Fibroblast of lung (primary cell): Measurements from ENCODE around the gene SVBP. TPM values are rescaled to one million over a fixed set of nuclear protein-coding genes. Genes with fewer than 3 reads are reported as not detected.
A peak's percentile ranks its signal among the peaks of the same experiment; 100 is the strongest.

ENCODE experiments used
- DNase-seq, 2 donors: peaks; one replicate each; pipeline versions ENCODE4 v3.0.0 to v3.0.0-alpha.2; 2010; ENCODE audit warnings: low read depth in 2 of 2
- H2AFZ ChIP-seq: 2 replicates; pipeline ENCODE4 v1.5.1; 2012; ENCODE audit warnings: low read length, control low read depth, inconsistent platforms
- H3K27ac ChIP-seq: 2 replicates; pipeline ENCODE4 v1.5.1; 2011; ENCODE audit warnings: low read length, control low read depth; ENCODE audit not compliant: insufficient read depth
- H3K27me3 ChIP-seq: 2 replicates; pipeline ENCODE4 v1.5.1; 2011; ENCODE audit warnings: mild to moderate bottlenecking, low read length; ENCODE audit not compliant: control insufficient read depth, insufficient read depth
- H3K36me3 ChIP-seq: 2 replicates; pipeline ENCODE4 v1.5.1; 2011; ENCODE audit warnings: low read length; ENCODE audit not compliant: control insufficient read depth, insufficient read depth
- H3K4me1 ChIP-seq: 2 replicates; pipeline ENCODE4 v1.5.1; 2011; ENCODE audit warnings: low read length; ENCODE audit not compliant: control insufficient read depth, insufficient read depth; ENCODE audit errors: extremely low read depth
- H3K4me2 ChIP-seq: 2 replicates; pipeline ENCODE4 v1.5.1; 2011; ENCODE audit warnings: low read length, control low read depth; ENCODE audit not compliant: insufficient read depth; ENCODE audit errors: extremely low read depth
- H3K4me3 ChIP-seq, 4 experiments: fragments of 200-600 bp in 1 of 4; sonication (generic) in 1 of 4; replicated peaks in 1 of 4; 2 replicates each; pipeline ENCODE4 v1.5.1; 2011 to 2016; ENCODE audit warnings: low read length in 4 of 4, low read depth in 3 of 4, mild to moderate bottlenecking in 3 of 4, control low read depth in 2 of 4, inconsistent platforms in 1 of 4, mixed read lengths in 1 of 4; ENCODE audit not compliant: insufficient read depth in 1 of 4; ENCODE audit errors: control extremely low read depth in 1 of 4
- H3K79me2 ChIP-seq: 2 replicates; pipeline ENCODE4 v1.5.1; 2012; ENCODE audit warnings: mild to moderate bottlenecking, low read length, inconsistent platforms; ENCODE audit not compliant: control insufficient read depth, insufficient read depth
- H3K9ac ChIP-seq: 2 replicates; pipeline ENCODE4 v1.5.1; 2011; ENCODE audit warnings: mild to moderate bottlenecking, low read length, control low read depth; ENCODE audit not compliant: insufficient read depth
- H3K9me3 ChIP-seq: 2 replicates; pipeline ENCODE4 v1.5.1; 2012; ENCODE audit warnings: low read depth, low read length; ENCODE audit not compliant: control insufficient read depth, insufficient read depth
- H4K20me1 ChIP-seq: 2 replicates; pipeline ENCODE4 v1.5.1; 2011; ENCODE audit warnings: low read length; ENCODE audit not compliant: control insufficient read depth, insufficient read depth; ENCODE audit errors: extremely low read depth
- EZH2 ChIP-seq: IDR thresholded peaks from 2 replicates; pipeline ENCODE4 v1.5.1; 2012; ENCODE audit warnings: low read length, control low read depth, mild to moderate bottlenecking; ENCODE audit errors: missing control alignments
- polyA plus RNA-seq, 2 donors: library from polyadenylated mRNA; depleted of rRNA in 1 of 2; stranded (reverse) in 1 of 2; unstranded in 1 of 2; fragments of >200 nt; gene quantifications; 2 replicates each; pipeline ENCODE4 v1.2.1, GENCODE V29; 2011 to 2012; ENCODE audit warnings: missing spikeins in 1 of 2
- total RNA-seq: library from RNA; depleted of rRNA; stranded (reverse); fragments of >200 nt; gene quantifications from 2 replicates; pipeline ENCODE4 v1.2.1, GENCODE V29; 2014
- TF ChIP-seq, protein P1 (sequence below), 2 donors: IDR thresholded peaks in 1 of 2; conservative IDR thresholded peaks in 1 of 2; 1 replicate in 1 of 2; 2 replicates in 1 of 2; pipeline ENCODE4 v1.5.1; 2011 to 2012; ENCODE audit warnings: low read length in 2 of 2, control low read depth in 1 of 2, inconsistent platforms in 1 of 2, low read depth in 1 of 2, mild to moderate bottlenecking in 1 of 2

Gene SVBP
- total and polyA plus RNA-seq, 2 donors (not counting 1 experiment from before 2014, with no cell fraction given) = 24.9 to 33.4 TPM

- H2AFZ ChIP-seq = no peak overlapping the region
- no peak overlapping the region for H3K9ac ChIP-seq
- no peaks in the 10 kb centered on the region for H4K20me1 ChIP-seq
- no peaks in the 10 kb centered on the region for H3K79me2 ChIP-seq
- H3K36me3 ChIP-seq = peaks cover 1% of the 10 kb centered on the region
- no peaks in the 10 kb centered on the region for H3K9me3 ChIP-seq
- DNase-seq = no peak
- H3K4me1 ChIP-seq = no peaks in the 10 kb centered on the region
- H3K27ac ChIP-seq = no peak overlapping the region
- H3K4me3 ChIP-seq = no peak overlapping the region
- TF ChIP-seq, protein P1, sequence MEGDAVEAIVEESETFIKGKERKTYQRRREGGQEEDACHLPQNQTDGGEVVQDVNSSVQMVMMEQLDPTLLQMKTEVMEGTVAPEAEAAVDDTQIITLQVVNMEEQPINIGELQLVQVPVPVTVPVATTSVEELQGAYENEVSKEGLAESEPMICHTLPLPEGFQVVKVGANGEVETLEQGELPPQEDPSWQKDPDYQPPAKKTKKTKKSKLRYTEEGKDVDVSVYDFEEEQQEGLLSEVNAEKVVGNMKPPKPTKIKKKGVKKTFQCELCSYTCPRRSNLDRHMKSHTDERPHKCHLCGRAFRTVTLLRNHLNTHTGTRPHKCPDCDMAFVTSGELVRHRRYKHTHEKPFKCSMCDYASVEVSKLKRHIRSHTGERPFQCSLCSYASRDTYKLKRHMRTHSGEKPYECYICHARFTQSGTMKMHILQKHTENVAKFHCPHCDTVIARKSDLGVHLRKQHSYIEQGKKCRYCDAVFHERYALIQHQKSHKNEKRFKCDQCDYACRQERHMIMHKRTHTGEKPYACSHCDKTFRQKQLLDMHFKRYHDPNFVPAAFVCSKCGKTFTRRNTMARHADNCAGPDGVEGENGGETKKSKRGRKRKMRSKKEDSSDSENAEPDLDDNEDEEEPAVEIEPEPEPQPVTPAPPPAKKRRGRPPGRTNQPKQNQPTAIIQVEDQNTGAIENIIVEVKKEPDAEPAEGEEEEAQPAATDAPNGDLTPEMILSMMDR (conservative IDR thresholded peaks at IDR 0.05 in 1 of 2, IDR thresholded peaks at IDR 0.05 in 1 of 2; ENCODE audit: low read depth in 1 of 2, low read length in 2 of 2) = no peak
- no peak for TF ChIP-seq EZH2
- H3K27me3 ChIP-seq = no peaks in the 10 kb centered on the region
- no peak overlapping the region for H3K4me2 ChIP-seq
These were observed 8.0 kb upstream of the SVBP start for GRCh38 chr1:42825036-42825851.

GRCh38 chr1:42824481-42825035 is 7.4 kb upstream of the SVBP start:
- no peaks in the 10 kb centered on the region for H3K36me3 ChIP-seq

DNA sequence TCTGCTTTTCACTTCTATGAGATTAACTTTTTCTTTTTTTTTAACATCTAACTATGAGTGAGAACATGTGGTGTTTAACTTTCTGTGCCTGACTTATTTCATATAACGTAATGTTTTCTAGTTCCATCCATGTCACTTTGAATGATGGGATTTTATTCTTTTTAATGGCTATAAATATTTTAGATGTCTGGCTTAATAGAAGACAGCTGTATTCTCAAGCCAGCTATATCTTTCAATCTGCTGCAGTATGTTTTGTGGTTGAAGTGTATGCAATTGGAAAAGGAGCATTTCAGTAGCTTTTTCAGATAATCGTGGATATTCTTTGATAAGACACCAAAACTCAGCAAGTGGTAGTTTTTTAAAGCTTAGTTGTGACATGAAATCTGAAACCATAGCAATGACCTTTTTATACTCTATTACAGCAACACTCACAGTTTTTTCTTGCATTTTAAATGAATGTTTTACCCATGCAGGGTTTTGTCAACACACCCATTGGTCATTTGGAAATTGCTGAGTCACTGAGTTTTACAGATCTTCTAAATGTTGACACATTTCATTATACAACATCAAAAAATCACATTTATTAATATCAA is 5.7 kb upstream of the SVBP start:
- no peaks in the 10 kb centered on the region for H4K20me1 ChIP-seq
- no peak overlapping the region for H3K4me2 ChIP-seq
- peak; percentile 40 to 60 for DNase-seq
- H3K9ac ChIP-seq = no peak overlapping the region
- H3K36me3 ChIP-seq = no peaks in the 10 kb centered on the region
- H2AFZ ChIP-seq = no peak overlapping the region
- no peaks in the 10 kb centered on the region for H3K27me3 ChIP-seq
- H3K4me3 ChIP-seq = no peak overlapping the region
- H3K79me2 ChIP-seq = no peaks in the 10 kb centered on the region
- TF ChIP-seq EZH2 = no peak
- TF ChIP-seq, protein P1 (conservative IDR thresholded peaks at IDR 0.05 in 1 of 2, IDR thresholded peaks at IDR 0.05 in 1 of 2; ENCODE audit: low read depth in 1 of 2, low read length in 2 of 2) = no peak
- H3K4me1 ChIP-seq = no peaks in the 10 kb centered on the region
- no peak overlapping the region for H3K27ac ChIP-seq
- no peaks in the 10 kb centered on the region for H3K9me3 ChIP-seq

More at GRCh38 chr1:42824481-42825035, 7.4 kb upstream of the SVBP start:
- Histone ChIP-seq H3K9me3 (no peaks in the 10 kb centered on the region), H4K20me1 (no peaks in the 10 kb centered on the region), H3K79me2 (no peaks in the 10 kb centered on the region), H3K9ac (no peak overlapping the region), H3K4me1 (no peaks in the 10 kb centered on the region), H3K27ac (no peak overlapping the region), H3K27me3 (no peaks in the 10 kb centered on the region), H2AFZ (no peak overlapping the region), H3K4me3 (no peak overlapping the region), H3K4me2 (no peak overlapping the region)
- DNase-seq = no peak
- no peak for TF ChIP-seq EZH2
- TF ChIP-seq, protein P1 (conservative IDR thresholded peaks at IDR 0.05 in 1 of 2, IDR thresholded peaks at IDR 0.05 in 1 of 2; ENCODE audit: low read depth in 1 of 2, low read length in 2 of 2) = no peak
